Progenitor cell of endocrine pancreas (in vitro differentiated cells): ENCODE measurements around the gene OPN1LW. TPM values are rescaled to one million over a fixed set of nuclear protein-coding genes. Genes with fewer than 3 reads are reported as not detected.

Experiments
- DNase-seq: peaks from one replicate; pipeline ENCODE4 v3.0.0; 2021; ENCODE audit warnings: low spot score; ENCODE audit not compliant: unreplicated experiment
- H3K27ac Mint-ChIP-seq: 2 replicates; pipeline ENCODE4 v1.8.0; 2021; ENCODE audit warnings: mild to moderate bottlenecking, moderate library complexity, mixed read lengths
- H3K27me3 Mint-ChIP-seq: 2 replicates; pipeline ENCODE4 v1.8.0; 2021; ENCODE audit warnings: mixed read lengths
- H3K36me3 Mint-ChIP-seq: 2 replicates; pipeline ENCODE4 v1.8.0; 2022; ENCODE audit warnings: mixed read lengths; ENCODE audit not compliant: insufficient read depth
- H3K4me1 Mint-ChIP-seq: 2 replicates; pipeline ENCODE4 v1.8.0; 2021; ENCODE audit warnings: low read depth, mixed read lengths
- H3K4me3 Mint-ChIP-seq: 2 replicates; pipeline ENCODE4 v1.8.0; 2021; ENCODE audit warnings: low read depth, mild to moderate bottlenecking, moderate library complexity, mixed read lengths
- H3K9me3 Mint-ChIP-seq: 2 replicates; pipeline ENCODE4 v1.8.0; 2021; ENCODE audit warnings: low read depth, mixed read lengths
- CTCF ChIP-seq: fragments of 200-600 bp; sonication (generic); IDR thresholded peaks from one replicate; pipeline ENCODE4 v1.5.0; 2021; ENCODE audit warnings: antibody characterized with exemption, mild to moderate bottlenecking; ENCODE audit not compliant: unreplicated experiment
- total RNA-seq: library from RNA; stranded (reverse); gene quantifications from 2 replicates; pipeline ENCODE4 v1.2.1, GENCODE V29; 2021

Gene OPN1LW
- total RNA-seq, 1 donor from 2014 or later: not detected

DNA sequence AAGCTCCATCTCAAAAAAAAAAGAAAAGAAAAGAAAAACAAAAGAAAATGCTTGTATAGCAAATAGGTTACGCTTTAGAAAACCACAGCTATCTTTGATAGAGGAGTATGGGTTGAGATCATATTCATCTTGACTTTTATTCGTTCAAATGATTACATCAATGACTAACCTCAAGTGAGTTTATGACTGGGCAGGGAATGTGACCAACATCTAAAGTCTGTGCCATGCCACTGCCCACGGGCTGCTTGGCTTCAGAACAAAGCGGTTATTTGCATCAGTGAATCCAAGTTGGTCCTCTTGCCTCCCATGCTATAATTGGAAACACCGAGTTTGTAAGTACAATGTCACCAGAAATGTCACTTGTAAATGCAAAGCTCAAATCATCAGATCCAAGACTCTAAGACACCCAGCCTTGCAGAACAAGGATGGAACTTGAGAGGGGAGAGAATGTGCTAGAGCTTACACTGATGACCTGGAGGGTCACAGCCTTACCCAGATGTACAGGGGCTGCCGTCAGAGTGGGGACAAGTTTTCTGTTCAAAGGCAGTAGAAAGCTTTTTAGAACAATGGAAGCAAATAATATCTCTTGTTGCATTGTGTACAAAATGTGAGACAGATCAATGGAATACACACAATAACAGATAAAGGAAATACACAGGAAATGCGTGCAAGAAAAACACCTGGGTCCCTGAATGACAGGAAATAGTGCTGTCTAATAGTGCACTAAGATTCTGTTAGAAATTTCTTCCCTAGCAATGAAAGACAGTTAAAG, 8.4 kb upstream of the OPN1LW start:
- H3K27me3 Mint-ChIP-seq: peaks cover 10% of the 10 kb centered on the region
- H3K9me3 Mint-ChIP-seq: peaks cover 14% of the 10 kb centered on the region
- H3K27ac Mint-ChIP-seq: no peak overlapping the region
- no peak for DNase-seq
- peaks cover 2% of the 10 kb centered on the region for H3K4me1 Mint-ChIP-seq
- TF ChIP-seq CTCF: no peak
- no peak overlapping the region for H3K4me3 Mint-ChIP-seq
- H3K36me3 Mint-ChIP-seq: peaks cover 2% of the 10 kb centered on the region

DNA sequence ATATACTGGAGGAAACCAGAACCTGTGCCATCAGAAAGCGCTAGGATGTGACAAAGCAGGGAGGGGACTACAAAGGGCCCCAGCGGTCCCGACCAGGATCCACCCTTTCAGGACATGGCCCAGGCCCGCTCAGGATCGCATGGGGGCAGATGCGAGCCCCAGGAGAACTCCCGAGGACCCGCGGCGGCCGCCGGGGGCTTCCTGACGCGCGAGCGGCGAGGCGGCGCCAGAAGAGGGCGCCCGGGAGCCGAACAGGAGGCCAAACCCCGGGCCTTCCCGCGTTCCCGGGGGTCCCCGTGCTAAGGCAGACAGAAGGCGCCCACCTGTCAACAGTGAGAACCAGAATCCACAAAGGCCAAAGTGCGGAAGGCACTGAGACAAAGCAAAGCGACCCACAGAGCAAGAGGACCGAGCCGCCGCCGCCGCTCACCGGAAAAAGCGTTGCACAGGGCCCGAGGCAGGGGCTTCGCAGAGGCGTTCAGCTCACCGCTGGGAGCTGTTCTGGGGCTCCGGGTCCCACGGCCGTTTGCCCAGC, 7.3 kb upstream of the OPN1LW start:
- peak overlapping the region; percentile 45 for H3K4me3 Mint-ChIP-seq

GRCh38 chrX:154138857-154139256, 5.2 kb upstream of the OPN1LW start:
- H3K4me3 Mint-ChIP-seq: no peak overlapping the region
- DNase-seq: no peak
- TF ChIP-seq CTCF: no peak
- peaks cover 14% of the 10 kb centered on the region for H3K9me3 Mint-ChIP-seq
- H3K27me3 Mint-ChIP-seq: peaks cover 10% of the 10 kb centered on the region
- H3K36me3 Mint-ChIP-seq: peaks cover 2% of the 10 kb centered on the region
- peaks cover 2% of the 10 kb centered on the region for H3K4me1 Mint-ChIP-seq
- H3K27ac Mint-ChIP-seq: no peak overlapping the region

More for the DNA sequence above, 7.3 kb upstream of the OPN1LW start:
- peaks cover 2% of the 10 kb centered on the region for H3K36me3 Mint-ChIP-seq
- peak; percentile 67 for DNase-seq
- peaks cover 2% of the 10 kb centered on the region for H3K4me1 Mint-ChIP-seq
- H3K27ac Mint-ChIP-seq: peak overlapping the region; percentile 33
- H3K27me3 Mint-ChIP-seq: peaks cover 10% of the 10 kb centered on the region
- peak; percentile 78 for TF ChIP-seq CTCF
- H3K9me3 Mint-ChIP-seq: peaks cover 14% of the 10 kb centered on the region

DNA sequence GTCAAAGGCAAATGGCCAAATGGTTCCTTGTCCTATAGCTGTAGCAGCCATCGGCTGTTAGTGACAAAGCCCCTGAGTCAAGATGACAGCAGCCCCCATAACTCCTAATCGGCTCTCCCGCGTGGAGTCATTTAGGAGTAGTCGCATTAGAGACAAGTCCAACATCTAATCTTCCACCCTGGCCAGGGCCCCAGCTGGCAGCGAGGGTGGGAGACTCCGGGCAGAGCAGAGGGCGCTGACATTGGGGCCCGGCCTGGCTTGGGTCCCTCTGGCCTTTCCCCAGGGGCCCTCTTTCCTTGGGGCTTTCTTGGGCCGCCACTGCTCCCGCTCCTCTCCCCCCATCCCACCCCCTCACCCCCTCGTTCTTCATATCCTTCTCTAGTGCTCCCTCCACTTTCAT, 3.8 kb upstream of the OPN1LW start:
- Mint-ChIP-seq H3K9me3 (peaks cover 14% of the 10 kb centered on the region), H3K4me1 (peaks cover 2% of the 10 kb centered on the region), H3K27ac (no peak overlapping the region), H3K36me3 (peaks cover 2% of the 10 kb centered on the region), H3K4me3 (no peak overlapping the region), H3K27me3 (peaks cover 10% of the 10 kb centered on the region)
- TF ChIP-seq CTCF: no peak
- no peak for DNase-seq

DNA sequence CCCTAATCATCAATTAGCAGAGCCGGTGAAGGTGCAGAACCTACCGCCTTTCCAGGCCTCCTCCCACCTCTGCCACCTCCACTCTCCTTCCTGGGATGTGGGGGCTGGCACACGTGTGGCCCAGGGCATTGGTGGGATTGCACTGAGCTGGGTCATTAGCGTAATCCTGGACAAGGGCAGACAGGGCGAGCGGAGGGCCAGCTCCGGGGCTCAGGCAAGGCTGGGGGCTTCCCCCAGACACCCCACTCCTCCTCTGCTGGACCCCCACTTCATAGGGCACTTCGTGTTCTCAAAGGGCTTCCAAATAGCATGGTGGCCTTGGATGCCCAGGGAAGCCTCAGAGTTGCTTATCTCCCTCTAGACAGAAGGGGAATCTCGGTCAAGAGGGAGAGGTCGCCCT, 3.3 kb upstream of the OPN1LW start:
- Mint-ChIP-seq H3K36me3 (peaks cover 2% of the 10 kb centered on the region), H3K27me3 (peaks cover 8% of the 10 kb centered on the region), H3K4me3 (no peak overlapping the region), H3K4me1 (peaks cover 2% of the 10 kb centered on the region), H3K27ac (no peak overlapping the region), H3K9me3 (peaks cover 12% of the 10 kb centered on the region)
- no peak for DNase-seq
- TF ChIP-seq CTCF: no peak
